HG03571 (cell line): Measurements from ENCODE around the gene C6orf52.
"Not testable (repeated sequence)": the region's sequence is repeated elsewhere in the genome, so short reads cannot be mapped to it uniquely, and the experiment has no call there.

Experiments used
- ATAC-seq: cut with Tn5 transposase; IDR thresholded peaks from one replicate; pipeline ENCODE4 v1.9.1; 2021; ENCODE audit not compliant: unreplicated experiment

C6orf52 gene

DNA sequence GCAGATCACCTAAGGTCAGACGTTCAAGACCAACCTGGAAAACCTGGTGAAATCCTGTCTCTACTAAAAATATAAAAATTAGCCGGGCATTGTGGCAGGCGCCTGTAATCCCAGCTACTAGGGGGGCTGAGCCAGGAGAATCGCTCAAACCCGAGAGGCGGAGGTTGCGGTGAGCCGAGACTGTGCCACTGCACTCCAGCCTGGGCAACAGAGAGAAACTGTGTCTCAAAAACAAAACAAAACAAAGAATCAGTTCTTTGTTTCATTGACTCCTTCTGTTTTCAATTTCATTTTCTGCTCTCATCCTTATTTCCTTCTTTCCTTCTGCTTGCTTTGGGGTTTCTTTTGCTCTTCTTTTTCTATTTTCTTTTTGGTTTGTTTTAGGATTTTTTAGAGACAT is 19.5 kb upstream of the C6orf52 start:
- no peak for ATAC-seq

GRCh38 chr6:10696655-10697054 is 2.2 kb upstream of the C6orf52 start:
- ATAC-seq, result no peak

DNA sequence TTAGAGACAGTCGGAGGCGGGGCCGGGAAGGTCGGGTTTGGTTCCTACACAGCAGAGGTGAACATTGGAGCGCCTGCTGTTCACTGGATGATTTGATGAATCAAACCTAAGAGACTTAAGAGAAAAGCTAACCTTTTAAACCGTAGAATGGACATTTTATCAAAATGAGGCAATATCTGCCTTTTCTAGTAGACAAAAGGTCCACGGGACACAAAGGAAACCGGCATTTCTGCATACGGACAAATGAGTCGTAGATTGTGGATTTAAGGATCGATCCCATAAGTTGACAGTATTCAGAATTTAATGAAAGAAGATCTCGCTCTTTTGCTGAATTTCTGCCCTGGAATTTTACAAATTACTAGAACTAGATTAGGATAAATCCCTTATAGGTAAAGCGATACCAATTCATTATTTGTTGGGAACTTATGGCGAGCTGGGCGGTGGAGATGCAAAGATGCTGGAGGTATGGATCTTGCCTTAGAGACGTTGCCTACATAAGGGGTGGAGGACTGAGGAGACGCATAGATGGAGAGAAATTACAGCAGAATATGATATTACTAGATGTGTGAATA is 756 bp upstream of the C6orf52 start:
- no peak for ATAC-seq

- no peak for ATAC-seq
These were observed 1.4 kb downstream of the C6orf52 start for GRCh38 chr6:10692965-10693538.

DNA sequence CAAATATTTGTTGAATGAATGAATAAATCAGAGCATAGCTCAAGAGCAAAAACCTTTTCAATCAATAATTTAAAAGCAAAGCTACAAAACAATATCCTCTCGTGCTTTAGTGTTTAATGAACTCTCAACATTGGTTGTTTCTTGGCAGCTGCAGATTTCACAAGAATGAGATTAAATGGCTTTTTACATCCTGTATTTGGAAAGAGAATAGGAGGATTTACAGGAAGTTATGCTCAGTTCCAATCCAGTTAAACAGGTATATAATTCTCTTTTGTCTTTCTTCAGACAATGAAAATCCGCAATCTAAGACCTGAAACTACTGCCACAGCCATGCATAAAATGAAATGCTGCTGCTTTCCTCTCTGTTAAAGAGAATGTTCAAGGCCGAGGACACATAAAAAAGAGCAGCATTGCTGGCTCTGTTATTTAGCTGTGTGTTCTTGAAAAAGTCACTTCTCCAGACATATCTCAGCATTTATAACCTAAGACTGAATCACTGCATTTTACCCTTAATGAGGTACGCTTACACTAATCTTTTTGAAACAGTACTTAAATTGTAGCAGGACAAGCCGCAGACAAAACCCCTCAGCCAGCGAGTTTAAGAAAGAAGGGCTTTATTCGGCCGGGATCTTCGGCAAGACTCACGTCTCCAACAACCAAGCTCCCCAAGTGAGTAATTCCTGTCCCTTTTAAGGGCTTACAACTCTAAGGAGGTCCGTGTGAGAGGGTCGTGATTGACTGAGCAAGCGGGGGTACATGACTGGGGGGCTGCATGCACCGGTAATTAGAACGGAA is 3.6 kb downstream of the C6orf52 start:
- ATAC-seq, result no peak

DNA sequence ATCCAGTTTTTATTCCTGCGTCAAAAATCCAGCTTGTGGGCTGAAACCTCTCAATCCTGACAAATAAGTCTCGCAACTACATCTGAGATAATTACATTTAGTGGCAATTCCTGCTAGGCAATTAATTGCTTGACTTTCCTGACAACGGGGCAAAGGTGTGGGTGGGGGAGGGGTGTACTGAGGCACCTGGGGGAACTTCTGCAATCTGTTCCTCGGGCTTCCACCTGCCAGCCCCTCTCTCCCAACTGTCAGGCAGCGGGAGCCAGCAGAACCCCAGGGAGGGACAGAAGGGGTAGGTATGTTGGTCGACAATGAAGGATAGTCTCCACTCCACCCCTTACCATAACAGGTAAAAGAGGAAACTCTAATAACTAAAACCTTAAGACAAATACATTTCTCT is 6.8 kb downstream of the C6orf52 start:
- ATAC-seq, result no peak

DNA sequence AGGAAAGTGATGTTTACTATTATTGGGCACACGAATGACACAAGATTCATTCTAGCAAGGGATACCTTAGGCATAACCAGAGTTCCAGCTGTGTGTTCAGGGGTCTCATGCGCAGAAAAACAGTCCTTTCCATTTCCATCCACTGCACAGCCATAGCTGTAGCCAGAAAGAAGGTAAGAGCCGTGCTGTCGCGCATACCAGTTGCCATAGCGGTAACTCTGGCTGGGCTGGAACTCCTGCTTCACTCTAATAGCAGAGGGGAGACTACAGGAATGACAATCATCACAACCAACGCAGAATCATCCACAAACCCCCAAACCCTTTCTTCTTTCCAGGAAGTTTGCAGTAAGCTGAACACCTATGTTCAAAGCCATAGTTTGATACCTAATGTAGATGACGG is 7.5 kb downstream of the C6orf52 start:
- ATAC-seq, result no peak

DNA sequence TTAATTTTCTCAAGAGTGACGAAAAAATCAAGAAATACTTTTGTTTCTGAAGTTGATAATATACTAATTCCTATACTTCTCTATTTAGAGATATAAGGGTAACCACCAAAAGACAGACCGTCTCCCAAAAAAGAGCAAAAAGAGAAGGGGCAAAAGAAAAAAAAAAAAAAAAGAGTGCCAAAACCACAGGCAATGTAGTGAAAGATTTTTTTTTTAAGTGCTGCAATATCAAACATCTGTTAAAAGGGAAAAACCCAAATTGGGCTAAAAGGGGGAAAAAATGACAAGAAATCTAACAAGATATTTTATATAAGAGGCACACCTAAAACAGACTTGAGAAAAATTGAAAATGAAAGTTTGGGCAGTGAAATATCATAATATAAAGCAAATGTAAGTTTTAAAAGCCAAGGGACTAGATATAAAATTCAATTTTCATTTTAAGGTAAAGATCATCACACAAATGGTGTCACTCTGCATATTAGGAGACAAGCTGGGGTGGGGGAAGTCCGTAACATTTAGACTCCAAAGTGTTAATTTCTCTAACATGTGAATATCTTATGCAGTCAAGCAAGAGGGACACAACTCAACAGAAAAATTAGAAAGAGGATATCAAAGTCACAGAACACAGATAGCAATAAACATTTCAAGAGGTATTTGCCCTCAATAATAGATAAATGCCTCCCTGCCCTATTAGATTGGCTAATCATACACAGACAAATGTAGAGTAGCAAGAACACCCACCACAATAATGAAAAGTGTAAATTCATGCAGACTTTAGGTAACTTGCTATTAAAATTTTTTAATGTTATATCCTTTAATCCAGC is 9.1 kb downstream of the C6orf52 start:
- no peak for ATAC-seq

DNA sequence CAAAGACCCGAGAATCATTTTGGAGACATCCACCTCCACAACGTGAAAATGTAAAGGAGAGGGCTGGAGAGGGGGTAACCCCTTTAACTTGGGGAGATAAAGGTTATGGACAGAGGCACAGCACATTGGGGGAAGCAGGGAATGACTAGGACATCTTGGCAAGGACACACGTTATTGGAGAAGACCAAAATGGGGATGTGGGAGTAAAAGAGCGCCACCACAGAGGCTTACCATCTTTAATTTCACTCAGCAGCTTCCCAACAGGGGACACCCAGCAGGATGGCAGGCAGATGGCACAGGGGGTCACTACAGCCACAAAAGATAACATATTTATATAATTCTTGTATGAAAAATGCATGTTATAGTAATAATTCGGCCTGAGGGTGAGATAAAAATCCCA is 9.8 kb downstream of the C6orf52 start:
- no peak for ATAC-seq

GRCh38 chr6:10682355-10682988 is 11.9 kb downstream of the C6orf52 start:
- no peak for ATAC-seq

DNA sequence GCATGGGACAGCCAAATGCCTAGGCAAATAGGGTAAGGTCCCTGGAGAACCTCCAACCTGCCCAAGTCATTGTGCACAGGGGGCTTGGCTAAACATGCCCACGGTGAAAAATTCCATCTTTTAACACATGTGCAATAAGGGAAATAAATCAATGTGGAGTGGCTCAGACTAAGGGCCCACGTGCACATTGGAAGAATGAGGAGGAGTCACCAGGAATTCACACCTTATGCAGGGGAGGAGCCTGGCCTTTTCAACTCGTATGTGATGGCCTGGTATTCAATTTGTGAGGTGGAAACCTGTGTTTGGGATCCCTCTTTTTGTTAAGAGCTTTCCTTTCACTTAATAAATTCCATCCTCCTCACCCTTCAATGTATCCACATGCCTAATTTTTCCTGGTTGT is 12.6 kb downstream of the C6orf52 start:
- no peak for ATAC-seq

GRCh38 chr6:10678456-10678855 is 16.0 kb downstream of the C6orf52 start:
- ATAC-seq, result no peak

DNA sequence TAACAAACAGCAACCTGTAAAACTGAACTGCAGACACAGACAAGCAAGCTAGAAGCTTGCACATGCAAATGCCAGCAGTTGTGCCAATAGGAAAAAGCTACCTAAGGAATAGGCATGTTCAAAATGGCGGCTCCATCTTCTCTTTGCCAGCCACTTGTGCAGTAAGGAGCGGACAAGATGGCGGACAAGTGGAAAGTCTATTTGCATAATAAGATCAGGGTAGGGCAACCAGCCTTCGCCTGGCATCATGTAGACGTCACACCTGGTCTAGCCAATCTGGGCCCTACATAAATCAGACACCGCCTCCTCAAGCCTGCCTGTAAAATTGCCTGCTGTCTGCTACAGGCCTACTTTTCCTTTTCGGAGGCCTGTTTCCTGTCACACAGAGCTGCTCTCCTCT is 18.0 kb downstream of the C6orf52 start:
- ATAC-seq, result no peak

- no peak for ATAC-seq
These were observed 26.1 kb downstream of the C6orf52 start for GRCh38 chr6:10668126-10668917.

DNA sequence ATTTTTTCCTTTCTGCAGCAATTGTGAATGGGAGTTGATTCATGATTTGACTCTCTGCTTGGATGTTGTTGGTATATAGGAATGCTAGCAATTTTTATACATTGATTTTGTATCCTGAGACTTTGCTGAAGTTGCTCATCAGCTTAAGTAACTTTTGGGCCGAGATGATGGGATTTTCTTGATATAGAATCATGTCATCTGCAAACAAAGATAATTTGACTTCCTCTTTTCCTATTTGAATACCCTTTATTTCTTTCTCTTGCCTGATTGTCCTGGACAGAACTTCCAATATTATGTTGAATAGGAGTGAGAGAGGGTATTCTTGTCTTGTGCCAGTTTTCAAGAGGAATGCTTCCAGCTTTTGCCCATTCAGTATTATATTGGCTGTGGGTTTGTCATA is 28.8 kb downstream of the C6orf52 start:
- not testable (repeated sequence) for ATAC-seq

GRCh38 chr6:10662742-10663141 is 31.7 kb downstream of the C6orf52 start:
- ATAC-seq, result no peak

DNA sequence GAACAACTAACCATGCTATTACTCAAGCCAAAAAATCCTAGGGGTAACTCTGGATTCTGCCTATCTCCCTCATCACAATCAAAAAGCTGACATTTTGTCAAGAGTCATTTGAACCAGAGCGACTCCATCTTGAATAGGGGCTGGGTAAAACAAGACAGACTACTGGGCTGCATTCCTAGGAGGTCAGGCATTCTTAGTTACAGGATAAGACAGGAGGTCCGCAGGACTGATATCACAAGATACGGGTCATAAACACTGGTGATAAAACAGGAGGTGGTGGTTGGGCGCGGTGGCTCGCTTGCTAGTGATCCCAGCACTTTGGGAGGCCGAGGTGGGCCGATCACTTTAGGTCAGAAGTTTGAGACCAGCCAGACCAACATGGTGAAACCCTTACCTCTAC is 32.2 kb downstream of the C6orf52 start:
- no peak for ATAC-seq

- ATAC-seq, result not testable (repeated sequence)
These were observed 33.8 kb downstream of the C6orf52 start for GRCh38 chr6:10660431-10661191.

GRCh38 chr6:10659699-10660348 is 34.6 kb downstream of the C6orf52 start:
- no peak for ATAC-seq
